Lower leg skin (tissue), 4 donors: ENCODE data around the gene ELP2. TPM values are rescaled to one million over a fixed set of nuclear protein-coding genes. Genes with fewer than 3 reads are reported as not detected.

Experiments used
- DNase-seq, 2 donors: peaks; one replicate each; pipeline ENCODE4 v3.0.0-alpha.2; 2019; ENCODE audit warnings: low spot score in 2 of 2
- H3K4me3 ChIP-seq: fragments of 200-600 bp; sonication (generic); 2 replicates; pipeline ENCODE4 v1.5.1; 2017; ENCODE audit warnings: mild to moderate bottlenecking, low read depth; ENCODE audit not compliant: poor library complexity, severe bottlenecking
- POLR2A ChIP-seq, 2 donors: fragments of 450-650 bp; IDR thresholded peaks; one replicate each; pipeline ENCODE4 v1.6.1; 2016 to 2017; ENCODE audit warnings: antibody characterized with exemption in 2 of 2, mild to moderate bottlenecking in 1 of 2, moderate library complexity in 1 of 2
- WGBS, 2 donors: methylation state at CpG; one replicate each; pipeline ENCODE4 v1.1.5; 2018; 5-methylcytosine and 5-hydroxymethylcytosine counted together
- intact Hi-C: fragments of 100-400 bp; cut with DNase I; formaldehyde crosslinking; loops from one replicate; pipeline ENCODE4 v1.15.0; 2023; ENCODE audit warnings: low total_unique reads
- total RNA-seq, 4 donors: library from RNA; depleted of rRNA; stranded (reverse); fragments of >200 nt; gene quantifications; one replicate each; pipeline ENCODE4 v1.1.0, GENCODE V29; 2016
- TF ChIP-seq, protein P1 (sequence below), 3 donors: fragments of 450-650 bp; IDR thresholded peaks; one replicate each; pipeline ENCODE4 v1.5.1; 2016; ENCODE audit warnings: antibody characterized with exemption in 3 of 3, mild to moderate bottlenecking in 3 of 3, moderate library complexity in 2 of 3

The ELP2 gene
- total RNA-seq, 4 donors from 2014 or later = 52.6 to 67.6 (median 59.7) TPM

GRCh38 chr18:36130883-36131653, 1.4 kb downstream of the ELP2 start:
- intact Hi-C loops = no loop called here
- H3K4me3 ChIP-seq = no peak overlapping the region
- 78 to 85% methylated on average over 26 of the region's 26 CpGs for WGBS, 2 donors
- TF ChIP-seq, protein P1, sequence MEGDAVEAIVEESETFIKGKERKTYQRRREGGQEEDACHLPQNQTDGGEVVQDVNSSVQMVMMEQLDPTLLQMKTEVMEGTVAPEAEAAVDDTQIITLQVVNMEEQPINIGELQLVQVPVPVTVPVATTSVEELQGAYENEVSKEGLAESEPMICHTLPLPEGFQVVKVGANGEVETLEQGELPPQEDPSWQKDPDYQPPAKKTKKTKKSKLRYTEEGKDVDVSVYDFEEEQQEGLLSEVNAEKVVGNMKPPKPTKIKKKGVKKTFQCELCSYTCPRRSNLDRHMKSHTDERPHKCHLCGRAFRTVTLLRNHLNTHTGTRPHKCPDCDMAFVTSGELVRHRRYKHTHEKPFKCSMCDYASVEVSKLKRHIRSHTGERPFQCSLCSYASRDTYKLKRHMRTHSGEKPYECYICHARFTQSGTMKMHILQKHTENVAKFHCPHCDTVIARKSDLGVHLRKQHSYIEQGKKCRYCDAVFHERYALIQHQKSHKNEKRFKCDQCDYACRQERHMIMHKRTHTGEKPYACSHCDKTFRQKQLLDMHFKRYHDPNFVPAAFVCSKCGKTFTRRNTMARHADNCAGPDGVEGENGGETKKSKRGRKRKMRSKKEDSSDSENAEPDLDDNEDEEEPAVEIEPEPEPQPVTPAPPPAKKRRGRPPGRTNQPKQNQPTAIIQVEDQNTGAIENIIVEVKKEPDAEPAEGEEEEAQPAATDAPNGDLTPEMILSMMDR (IDR thresholded peaks at IDR 0.05) = no peak
- no peak for TF ChIP-seq POLR2A (IDR thresholded peaks at IDR 0.05)
- no peak for DNase-seq

GRCh38 chr18:36131692-36132483, 2.2 kb downstream of the ELP2 start:
- H3K4me3 ChIP-seq = no peak overlapping the region
- no peak for DNase-seq
- intact Hi-C loops = no loop called here
- 91% methylated on average over 9 of the region's 9 CpGs for WGBS, 2 donors
- TF ChIP-seq, protein P1 (IDR thresholded peaks at IDR 0.05) = no peak
- TF ChIP-seq POLR2A (IDR thresholded peaks at IDR 0.05) = no peak

- intact Hi-C loops = no loop called here
- TF ChIP-seq POLR2A (IDR thresholded peaks at IDR 0.05) = no peak
- TF ChIP-seq, protein P1 (IDR thresholded peaks at IDR 0.05) = no peak
- H3K4me3 ChIP-seq = no peak overlapping the region
- WGBS, 2 donors = 80% methylated on average over 3 of the region's 3 CpGs
- no peak for DNase-seq
Measured at GRCh38 chr18:36132756-36133155, 3.1 kb downstream of the ELP2 start.

DNA sequence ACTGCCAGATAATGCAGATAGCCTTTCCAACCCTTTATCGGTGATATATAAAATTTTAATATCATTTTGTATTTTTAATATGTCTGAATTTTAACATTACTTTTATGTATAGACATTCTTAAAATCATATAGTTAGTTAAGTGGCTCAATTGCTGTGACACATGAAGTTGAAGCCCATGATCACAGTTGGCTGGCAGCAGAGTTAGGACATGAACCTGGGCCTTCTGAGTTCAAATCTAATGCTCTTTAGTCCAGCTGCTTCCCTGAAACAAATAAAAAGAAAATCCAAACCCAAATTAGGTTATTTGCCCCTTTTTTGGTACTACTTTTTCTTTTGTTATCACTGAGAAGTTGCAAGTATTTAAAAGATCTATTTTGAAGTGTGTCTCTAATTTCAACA, 5.6 kb downstream of the ELP2 start:
- intact Hi-C loops = no loop called here
- 84 to 90% methylated on average over 1 of the region's 1 CpG for WGBS, 2 donors

GRCh38 chr18:36139245-36139644, 9.5 kb downstream of the ELP2 start:
- WGBS, 2 donors = 87 to 90% methylated on average over 5 of the region's 5 CpGs
- intact Hi-C loops = no loop called here
- TF ChIP-seq POLR2A (IDR thresholded peaks at IDR 0.05) = no peak
- TF ChIP-seq, protein P1 (IDR thresholded peaks at IDR 0.05) = no peak

More for the DNA sequence above, 5.6 kb downstream of the ELP2 start:
- TF ChIP-seq, protein P1 (IDR thresholded peaks at IDR 0.05) = no peak
- no peak for TF ChIP-seq POLR2A (IDR thresholded peaks at IDR 0.05)
- DNase-seq = no peak
- H3K4me3 ChIP-seq = no peak overlapping the region

More at GRCh38 chr18:36139245-36139644, 9.5 kb downstream of the ELP2 start:
- DNase-seq = no peak
- no peak overlapping the region for H3K4me3 ChIP-seq
